HG03565 (cell line): ENCODE measurements around the gene EBF4.

Experiments used
- ATAC-seq: cut with Tn5 transposase; IDR thresholded peaks from one replicate; pipeline ENCODE4 v1.9.1; 2021; ENCODE audit warnings: mild to moderate bottlenecking, moderate library complexity; ENCODE audit not compliant: unreplicated experiment

EBF4 gene

GRCh38 chr20:2793471-2793870, 100.9 kb downstream of the EBF4 start:
- ATAC-seq, result no peak

DNA sequence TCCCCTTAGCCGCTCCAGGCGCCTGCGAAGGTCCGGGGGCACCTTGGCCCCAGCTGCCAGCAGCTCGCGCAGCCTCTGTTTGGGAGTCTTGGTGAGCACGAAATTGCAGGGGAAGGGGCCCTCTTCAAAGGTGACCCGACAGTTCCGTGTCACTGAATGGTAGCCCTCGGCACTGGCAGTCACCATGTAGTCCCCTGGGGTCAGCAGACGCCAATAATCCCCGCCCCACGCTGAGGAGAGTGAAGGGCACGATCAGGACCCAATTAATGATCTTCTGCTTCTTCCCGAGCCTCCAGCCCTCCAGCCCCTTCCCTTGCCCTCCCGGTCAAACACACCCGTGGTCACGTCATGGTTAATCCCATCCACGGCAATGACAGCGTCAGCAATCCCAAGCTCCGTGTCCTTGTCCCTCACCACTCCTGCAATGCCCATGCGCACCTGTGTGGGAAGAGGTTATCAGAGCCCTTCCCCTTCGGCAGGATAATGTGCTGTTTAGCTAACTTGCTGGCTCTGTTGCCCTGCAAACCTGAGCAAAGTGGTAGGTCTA, 101.7 kb downstream of the EBF4 start:
- ATAC-seq, result no peak

GRCh38 chr20:2794866-2795447, 102.4 kb downstream of the EBF4 start:
- no peak for ATAC-seq

DNA sequence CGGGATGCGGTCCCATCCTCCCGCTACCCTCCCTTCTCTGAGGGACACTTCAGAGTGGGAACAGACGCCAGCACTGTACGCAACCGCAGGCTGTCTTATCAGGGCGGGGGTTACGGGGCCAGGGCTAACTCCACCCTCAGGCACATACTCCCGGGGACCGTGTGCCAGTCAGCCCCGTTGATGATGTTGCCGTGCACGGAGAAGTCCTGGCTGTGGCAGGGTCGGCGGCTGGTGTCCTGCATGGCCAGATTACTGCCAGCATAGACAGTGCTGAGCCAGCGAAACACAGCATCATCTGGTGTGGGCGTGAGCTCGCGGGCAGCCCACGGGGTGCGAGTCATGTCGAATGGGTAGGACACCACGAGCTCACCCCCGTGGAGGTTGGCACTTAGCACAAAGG, 102.9 kb downstream of the EBF4 start:
- no peak for ATAC-seq

- no peak for ATAC-seq
Observed at GRCh38 chr20:2796011-2796660, 103.6 kb downstream of the EBF4 start.

DNA sequence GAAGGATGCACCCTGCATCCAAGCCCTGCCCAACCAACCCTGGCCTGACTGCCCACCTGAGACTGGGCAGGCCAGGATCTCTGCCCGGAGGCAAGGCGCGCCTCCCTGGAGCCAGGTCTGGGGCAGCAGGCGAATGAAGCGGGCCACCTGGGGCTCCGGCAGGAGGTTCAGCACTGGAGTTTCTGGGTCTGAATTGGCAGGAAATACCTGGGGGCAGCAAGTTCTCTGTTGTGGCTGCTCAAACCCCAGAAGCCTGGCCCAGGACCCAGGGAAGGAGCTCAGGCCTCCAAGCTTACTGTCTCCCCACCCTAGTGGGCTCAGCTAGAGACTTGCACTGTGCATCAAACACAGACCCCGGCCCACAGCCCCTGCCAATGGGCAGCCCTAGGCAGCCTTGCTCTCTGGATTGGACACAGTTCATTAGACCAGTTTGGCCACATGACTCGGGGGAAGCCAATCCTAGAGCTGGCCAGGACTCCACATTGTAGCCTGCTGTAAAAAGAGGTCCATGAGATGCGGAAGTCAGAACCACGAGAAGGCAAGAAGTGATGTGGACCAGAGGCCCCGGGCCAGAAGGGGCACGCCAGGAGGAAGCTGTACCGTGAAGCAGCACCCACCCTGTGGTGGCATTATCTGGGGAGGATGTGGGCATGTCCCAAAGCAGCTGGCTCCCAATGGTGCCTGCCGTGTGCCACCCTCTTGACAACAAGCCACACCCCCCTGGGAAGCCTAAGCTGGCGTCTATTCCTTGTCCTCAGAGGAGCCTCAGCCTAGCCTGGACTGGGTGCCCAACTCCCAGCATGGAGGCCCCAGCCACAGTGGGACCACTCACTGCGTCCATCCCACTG, 104.8 kb downstream of the EBF4 start:
- no peak for ATAC-seq

DNA sequence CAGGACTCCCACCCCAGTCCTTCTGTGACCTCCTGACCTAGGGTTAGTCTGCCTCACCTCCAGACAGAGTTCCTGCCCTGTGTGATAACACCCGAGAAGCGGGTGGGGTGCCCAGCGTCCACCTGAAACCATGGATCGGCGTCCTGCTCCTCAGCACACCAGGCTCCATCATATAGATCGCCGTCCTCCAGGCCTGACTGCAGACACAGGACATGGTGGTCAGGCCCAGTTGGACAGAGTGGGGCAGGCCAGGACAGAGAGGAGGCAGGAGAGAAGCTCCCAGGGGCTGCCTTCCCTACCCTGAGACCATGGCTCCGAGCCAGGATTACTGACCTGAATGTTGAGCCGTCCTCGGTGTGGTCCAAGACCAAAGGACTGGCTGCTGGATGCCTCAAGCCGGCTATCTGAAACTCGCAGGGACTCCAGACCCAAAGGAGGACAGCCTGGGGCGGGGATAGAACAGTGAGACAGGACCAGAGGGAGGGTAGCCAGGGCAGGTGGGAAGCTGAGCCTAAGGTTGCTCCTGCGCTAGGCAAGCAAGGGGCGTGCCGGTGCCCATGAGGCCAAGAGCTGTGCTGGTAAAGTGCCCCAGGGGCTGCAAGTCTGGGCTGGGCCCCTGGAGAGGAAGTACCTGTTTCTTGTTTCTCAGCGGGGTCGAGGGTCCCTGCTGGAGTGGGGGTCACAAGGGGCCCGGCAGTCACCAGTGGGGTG, 105.7 kb downstream of the EBF4 start:
- no peak for ATAC-seq

- ATAC-seq, result no peak
Observed at GRCh38 chr20:2798814-2799213, 106.2 kb downstream of the EBF4 start.

GRCh38 chr20:2799271-2799670, 106.7 kb downstream of the EBF4 start:
- ATAC-seq, result no peak

- no peak for ATAC-seq
Observed at GRCh38 chr20:2799688-2800520, 107.3 kb downstream of the EBF4 start.

DNA sequence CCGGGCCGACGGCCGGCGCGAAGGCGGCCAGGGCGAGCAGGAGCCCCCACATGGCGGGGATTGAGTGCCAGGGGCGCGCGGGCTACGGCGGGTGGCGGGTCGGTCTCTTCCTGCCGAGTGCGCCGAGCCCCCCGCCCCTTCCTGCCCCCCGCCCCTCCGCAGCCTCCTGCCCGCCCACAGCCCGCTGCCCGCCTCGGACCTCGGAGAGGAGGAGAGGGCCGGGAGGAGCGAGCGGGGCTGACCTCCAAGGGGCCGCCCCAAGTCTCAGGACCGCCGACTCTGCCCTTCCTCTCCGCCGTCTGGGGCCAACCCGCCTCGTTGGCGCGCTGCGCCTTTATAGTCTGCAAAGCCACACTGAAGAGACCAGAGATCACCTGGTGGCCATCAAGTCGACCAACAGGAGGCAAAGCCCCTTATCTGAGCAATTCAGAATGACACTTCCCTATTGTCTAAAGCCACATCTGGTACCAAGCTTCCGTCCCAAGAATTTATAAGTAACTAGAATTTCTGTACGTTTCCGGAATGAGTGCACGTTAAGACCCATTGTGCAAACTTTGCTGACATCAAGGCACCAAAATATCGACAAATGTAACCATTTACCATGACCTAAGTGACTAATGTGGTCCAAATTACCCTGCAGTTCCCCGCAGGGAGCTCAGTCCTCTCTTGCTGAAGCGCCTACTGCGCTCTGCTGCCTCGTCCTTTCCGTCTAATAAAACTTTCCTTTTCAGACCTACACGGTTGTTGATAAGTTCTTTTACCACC, 108.1 kb downstream of the EBF4 start, which contains the start of gene CPXM1:
Gene CPXM1 (minus strand): TSS at position 107 of the 765 bp plus-strand sequence. CDS start 55 bp downstream, at position 52.
- no peak for ATAC-seq

GRCh38 chr20:2801286-2801728, 108.7 kb downstream of the EBF4 start:
- no peak for ATAC-seq

DNA sequence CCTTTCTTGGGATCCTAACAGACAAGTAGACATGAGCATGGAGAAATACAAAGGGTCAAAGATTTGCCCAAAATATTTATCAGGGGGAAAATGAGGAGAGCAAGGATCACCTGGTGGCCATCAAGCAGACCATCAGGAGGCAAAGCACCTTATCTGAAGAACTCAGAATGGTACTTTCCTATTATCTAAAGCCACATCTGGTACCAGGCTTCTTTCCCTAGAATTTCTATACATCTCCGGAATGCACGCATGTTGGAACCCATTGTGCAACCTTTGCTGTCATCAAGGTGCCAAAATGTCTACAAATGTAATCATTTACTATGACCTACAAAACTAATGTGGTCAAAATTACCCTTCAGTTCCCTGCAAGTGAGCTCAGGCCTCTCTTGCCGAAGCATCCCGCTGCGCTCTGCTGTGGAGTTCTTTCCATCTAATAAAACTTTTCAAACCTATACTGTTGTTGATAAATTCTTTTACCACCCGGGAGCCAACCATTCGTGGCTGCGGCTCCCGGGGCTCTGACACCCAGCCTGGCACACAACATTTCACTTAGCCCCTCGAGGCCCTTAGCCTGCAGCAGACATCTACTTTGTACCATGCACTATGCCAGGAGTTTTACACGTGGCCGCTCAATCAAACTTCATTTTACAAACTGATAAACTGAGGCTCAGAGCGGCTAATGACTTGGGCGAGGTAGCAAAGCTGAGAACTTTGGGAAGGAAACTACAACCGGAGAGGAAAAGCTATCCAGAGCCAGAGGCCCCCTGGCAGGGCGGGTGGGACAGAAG, 111.7 kb downstream of the EBF4 start:
- ATAC-seq, result no peak

DNA sequence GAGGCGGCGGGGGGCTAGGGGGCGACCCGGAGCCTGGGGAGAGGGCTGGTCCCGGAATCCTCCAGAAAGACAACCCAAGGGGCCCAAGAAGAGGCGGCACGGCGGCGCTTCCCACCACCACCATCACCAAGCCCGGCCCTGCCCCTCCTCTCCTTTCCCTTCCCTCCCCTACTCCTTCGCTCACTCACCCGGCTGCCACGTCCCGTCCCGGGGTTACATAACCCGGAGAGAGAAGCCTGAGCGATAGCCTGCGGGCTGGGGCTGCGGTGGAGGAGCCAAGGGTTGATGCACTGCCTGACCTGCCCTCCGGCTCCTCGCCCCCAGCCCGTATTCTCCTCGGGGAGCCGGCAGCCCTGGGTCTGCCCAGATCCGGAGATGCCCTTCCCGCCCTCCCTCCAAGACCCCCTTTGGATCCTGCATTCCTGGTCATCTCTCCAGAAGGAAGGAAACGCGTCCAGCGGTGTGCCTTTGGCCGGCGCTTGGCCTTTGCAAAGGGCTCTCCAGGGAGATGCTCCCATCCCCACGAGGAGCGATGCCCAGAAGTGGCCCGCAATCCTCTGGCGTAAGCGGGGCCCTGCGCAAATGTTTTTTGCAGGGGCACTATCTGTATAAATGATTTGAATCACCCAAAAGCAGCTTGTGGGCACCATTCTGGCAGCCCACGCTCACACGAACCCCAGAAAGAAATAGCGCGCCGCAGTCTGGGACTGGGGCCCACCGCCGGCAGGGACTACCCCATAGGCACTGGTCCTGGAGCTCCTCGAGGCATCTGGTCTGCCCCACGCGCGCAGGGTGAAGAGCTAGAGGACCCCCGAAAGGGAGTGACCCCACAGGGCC, 112.5 kb downstream of the EBF4 start:
- no peak for ATAC-seq

GRCh38 chr20:2805689-2806350, 113.2 kb downstream of the EBF4 start:
- no peak for ATAC-seq

DNA sequence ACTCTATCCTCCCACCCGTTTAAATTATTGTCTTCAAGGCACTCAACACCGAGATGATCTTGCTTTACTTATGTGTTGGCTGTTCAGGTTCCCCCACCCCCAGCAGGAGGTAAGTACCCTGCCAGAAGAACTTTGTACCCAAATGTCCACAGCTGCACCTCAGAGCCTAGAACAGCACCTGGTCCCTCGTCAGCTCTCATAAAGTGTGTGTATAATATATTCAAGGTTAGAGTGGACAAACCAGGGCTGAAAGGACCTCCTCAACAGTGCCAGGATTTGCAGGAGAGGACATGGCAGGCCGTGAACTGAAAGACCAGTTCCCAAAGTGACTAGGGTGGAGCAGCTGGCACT, 113.7 kb downstream of the EBF4 start:
- no peak for ATAC-seq

DNA sequence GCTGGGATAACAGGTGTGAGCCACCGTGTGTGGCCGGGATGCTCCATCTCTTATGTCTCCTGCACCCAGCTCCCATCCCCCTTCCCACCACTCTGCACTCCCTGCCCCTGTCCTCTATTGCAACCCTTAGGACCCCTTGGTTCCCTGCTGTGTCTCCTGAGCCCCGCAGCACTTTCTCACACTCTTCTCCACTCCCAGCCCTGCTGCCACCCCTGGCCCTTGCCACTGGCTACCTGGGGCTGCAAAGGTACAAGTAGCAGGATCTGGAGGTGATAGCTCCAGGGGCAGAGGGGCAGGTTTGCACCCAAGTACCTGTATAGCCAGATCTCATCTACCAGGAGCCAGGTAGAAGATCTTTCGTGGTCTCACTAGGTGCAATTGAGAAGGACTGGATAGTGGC, 114.4 kb downstream of the EBF4 start:
- ATAC-seq, result no peak
